GM21529 (cell line): Measurements from ENCODE around the gene KIF5C.

Experiments used
- ATAC-seq: cut with Tn5 transposase; IDR thresholded peaks from one replicate; pipeline ENCODE4 v1.9.1; 2021; ENCODE audit not compliant: unreplicated experiment

The KIF5C gene

DNA sequence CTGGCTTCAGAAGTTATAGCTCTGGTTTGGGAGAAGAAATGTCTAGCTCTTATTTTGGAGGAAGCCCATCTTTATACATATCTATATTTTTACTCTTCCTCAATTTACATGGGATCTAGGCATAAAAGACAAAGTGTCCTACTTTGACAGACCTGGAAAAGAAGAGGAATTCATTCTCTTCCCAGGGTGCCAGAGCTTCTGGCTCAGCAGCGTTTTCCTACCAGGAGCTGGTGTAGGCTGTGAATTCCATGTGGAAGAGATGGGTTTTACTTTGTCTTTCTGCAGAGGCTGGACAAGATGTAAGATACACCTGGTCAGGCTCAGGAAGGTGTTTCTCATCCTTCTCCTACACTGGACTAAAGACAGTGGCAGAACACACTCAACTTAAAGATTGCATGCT is 113.3 kb downstream of the KIF5C start:
- no peak for ATAC-seq

DNA sequence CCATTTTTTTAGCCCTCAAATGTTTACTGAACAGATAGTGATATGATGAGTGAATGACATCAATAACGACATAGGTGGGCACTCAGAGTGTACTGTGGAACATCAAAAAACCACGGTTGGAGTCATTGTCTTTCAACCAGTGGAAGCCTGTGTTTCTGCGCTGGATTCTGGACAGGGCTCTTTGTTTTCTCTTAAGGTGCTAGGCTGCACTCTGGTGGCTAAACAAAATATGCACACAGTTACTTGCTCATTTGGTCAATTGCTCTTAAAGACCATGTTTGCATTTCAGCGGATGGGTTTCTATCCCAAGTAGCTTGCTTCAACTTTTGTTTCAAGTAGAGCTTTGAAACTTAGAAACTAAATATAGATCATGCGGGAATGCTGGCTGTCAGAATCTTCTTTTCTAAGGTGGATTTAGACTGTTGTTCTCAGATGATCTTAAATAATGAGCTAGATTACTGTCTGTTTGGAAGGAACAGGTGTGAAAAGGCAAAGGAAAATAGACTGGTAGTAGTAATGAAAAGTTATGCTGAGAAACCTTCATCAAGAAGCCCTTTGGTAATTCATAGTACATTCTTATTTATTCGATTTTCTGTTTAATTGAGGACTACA is 115.0 kb downstream of the KIF5C start:
- ATAC-seq, result peak; percentile 97

- no peak for ATAC-seq
Measured at GRCh38 chr2:148990968-148991367, 115.9 kb downstream of the KIF5C start.

DNA sequence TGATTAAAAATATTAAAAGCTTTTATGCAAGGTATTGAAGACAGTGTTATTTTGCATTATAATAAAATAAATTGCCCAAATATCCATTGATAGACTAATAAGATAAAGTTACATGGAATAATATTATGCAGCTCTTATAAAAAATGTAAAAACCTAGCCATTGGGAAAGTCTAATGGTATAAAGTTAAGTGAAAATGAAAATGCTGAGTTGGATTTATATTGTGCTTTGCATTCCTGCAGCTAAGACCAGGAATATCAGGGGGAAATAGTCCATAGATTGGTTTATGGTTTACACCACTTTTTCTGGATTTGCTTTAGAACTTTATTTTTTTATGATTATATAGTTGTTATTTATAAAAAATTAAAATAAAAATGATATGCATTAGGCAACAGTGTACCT is 117.4 kb downstream of the KIF5C start:
- no peak for ATAC-seq

DNA sequence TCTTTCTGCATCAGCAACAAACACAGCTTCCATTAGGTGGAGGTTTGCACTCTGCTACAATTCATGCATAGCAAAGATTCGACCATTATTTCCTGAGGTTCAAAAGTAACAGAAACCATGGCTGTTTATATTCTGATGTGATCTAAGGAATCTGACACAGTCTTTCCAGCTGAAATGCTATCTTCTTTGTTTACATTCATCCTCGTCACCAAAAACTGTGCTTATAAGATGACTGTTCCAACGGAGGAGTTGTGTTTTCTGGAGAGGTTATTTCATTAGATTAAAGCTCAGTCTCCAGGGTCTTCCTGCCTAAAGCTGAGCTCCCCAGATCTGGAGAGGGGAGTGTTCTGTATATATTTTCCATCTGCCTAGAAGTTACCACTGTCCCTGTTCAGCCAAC is 118.3 kb downstream of the KIF5C start:
- ATAC-seq, result no peak

GRCh38 chr2:148994341-148994740 is 119.3 kb downstream of the KIF5C start:
- no peak for ATAC-seq

GRCh38 chr2:148996805-148997204 is 121.8 kb downstream of the KIF5C start:
- ATAC-seq, result no peak

DNA sequence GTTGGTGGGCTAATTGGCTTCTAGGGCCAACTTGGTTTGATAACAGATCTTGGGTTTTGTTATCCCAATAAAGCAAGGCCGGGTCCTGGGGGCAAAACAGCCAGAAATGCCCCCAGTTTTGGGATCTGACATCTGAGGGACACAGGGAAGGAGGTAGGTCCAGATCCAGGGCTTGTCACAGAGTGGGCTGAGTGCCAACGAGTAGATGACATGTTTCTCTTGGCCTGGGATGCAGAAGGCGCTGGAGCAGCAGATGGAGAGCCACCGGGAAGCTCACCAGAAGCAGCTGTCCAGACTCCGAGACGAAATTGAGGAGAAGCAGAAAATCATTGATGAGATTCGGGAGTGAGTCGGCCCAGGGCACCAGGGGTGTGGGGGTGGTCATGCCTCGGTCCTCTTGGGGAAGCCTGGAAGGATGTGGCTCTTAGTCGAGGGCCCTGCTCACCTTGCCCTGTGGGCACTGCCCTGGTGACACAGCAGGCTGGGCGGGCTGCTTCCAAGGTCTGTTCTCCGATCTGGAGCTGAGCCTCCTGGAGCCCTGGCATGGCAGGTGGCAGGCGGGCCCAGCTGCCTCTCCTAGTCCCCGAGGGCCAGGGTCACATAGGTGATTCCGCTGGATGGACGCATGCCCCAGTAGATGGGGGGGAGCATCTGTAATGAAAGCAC is 123.3 kb downstream of the KIF5C start:
- no peak for ATAC-seq

- no peak for ATAC-seq
Measured at GRCh38 chr2:148998831-148999200, 123.8 kb downstream of the KIF5C start.

DNA sequence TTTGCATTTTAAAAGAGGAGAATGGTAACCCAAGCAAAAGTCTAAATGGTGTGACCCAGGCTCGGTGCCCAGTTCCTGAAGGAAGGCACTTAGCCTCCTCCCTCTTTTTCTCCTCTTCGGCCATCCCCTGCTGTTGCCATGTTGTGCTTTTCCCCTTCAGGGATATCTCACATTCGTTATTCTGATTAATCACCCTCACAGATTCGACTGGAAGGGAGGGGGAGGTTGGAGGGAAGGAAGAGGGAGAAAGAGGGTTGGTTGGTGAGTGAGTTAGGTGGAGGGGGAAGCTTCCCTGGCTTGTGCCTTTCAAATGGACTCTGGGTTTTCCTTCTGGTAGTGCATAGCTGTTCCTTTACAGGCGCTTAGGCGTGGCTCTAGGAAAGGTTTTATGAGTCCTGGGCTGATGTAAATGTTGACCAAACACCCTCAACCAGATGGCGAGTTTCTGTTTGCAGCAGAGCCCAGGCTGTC is 124.5 kb downstream of the KIF5C start:
- ATAC-seq, result no peak

- ATAC-seq, result no peak
Measured at GRCh38 chr2:149000158-149000938, 125.3 kb downstream of the KIF5C start.

DNA sequence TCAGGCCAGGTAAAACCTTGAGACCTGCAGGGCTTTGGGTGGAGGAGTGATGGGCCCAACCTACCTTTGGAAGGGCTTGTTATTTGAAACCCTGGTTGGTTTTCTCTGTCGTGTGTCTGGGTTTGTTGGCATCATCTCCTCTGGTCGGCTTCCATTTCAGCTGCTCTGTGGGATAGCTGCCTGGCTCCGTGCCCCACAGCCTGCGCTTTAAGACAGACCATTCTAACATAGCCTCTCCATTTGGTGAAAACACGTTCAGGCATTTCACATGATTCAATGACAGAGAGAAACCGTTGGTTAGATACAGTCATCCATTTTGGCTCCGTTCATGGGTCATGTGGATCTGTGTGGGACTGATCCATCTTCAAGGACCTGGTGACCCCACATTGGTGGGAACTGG is 126.5 kb downstream of the KIF5C start:
- ATAC-seq, result no peak

DNA sequence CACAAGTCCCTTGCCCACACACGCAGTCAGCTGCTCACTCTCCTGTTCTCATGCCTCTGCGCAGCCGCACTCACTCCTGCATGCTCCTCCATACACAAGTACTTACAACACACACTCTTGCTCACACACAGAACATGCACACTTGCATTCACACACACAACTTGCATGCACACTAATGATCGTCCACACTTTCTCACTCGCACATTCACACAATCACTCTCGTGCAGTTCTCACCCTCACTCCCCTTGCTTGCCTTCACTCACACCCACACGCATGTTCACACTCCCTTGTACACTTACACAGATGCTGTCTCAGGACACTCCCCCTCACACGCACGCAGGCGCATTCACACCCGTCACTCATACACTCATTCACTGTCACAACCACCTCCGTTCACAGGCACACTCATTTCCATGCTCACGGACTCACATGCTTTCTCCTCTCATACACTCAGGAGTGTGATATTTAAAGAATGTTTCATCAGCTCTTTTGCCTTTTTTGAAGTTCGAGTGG is 127.4 kb downstream of the KIF5C start:
- ATAC-seq, result no peak

DNA sequence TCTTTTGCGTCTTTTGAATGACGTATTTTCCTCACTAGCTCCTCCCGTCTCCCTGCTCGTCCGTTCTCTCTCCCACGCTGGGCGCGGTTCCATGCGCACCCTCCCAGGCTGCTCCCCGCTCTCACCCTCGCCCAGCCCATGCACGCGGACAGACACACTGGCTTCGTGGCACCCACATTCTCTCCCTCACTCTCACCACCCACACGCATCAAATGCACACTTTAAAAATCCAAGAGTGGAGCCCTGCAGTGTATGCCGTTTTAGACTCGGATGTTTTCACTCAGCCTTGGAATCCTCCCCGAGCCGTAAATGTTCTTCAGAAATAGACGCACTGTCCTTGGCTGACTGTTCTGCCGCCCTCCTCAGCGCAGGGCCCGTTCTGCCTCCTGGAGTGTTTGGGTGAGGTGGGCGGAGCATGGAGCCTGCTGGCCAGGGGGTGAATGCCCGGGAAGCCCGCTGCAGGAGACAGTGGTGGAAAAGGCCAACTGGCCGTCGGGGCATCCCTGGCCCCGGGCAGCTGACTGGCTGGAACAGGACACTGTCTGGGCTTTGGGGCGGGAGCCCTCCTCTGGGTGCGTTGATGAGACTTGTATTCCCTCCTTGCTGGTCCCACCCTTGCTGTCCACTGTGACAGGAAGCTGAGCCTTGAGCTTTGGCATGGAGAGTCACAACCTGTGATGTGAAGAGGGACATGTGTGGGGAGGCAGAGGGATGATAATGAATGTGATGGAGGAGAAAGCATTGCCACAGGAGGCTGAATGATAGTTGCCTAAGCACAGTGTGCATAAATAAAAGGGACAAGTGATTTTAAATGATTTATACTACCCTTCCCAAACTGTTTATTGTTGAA is 128.1 kb downstream of the KIF5C start:
- no peak for ATAC-seq

DNA sequence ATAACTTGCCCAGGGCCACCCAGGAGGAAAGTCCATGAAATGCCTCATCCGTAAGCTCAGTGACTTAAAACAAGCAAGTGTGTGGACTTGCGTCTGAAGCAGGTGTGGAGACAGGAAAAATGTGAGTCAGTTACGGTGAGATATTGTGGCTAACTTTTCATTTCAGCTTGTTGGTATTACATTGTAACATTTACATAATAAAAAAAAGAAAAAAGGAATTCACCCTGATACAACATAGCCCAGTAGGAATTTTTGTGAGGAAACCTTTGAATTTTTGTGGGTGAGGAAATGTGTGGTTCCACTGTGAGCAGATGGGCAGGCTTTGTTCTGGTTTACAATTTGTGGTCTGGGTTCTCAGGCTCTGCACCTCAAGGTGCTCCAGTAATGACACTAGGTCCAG is 129.8 kb downstream of the KIF5C start:
- ATAC-seq, result no peak

GRCh38 chr2:149005471-149006077 is 130.5 kb downstream of the KIF5C start:
- ATAC-seq, result no peak

DNA sequence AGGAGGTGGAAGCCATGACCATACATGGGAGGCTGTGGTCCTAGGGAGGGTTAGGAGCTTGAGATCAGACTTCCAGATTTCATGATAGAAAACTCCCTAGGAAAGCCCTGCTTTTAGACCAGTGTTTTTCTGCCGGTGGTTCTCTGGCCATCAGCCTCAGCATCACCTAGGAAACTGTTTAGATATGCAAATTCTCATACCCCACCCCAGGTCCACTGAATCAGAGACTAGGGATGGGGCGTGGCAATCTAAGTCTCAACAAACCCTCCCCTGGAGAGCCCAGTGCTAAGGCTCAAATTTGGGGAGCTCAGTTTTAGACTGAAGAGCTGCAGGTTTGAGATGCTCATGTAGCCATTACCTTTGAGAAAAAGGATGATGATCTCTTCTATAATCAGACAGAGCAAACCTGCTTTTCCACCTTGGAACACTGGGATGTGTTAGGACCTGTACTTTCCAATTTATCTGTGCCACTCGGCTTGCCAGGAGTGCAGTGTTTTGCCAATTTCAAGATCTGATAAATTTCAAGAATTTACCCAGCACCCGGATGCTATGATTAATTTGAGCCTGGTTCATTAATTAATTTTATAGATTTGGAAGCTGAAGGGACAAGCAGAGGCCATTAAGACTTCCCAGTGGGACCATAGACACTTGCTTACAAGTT is 132.0 kb downstream of the KIF5C start:
- no peak for ATAC-seq

DNA sequence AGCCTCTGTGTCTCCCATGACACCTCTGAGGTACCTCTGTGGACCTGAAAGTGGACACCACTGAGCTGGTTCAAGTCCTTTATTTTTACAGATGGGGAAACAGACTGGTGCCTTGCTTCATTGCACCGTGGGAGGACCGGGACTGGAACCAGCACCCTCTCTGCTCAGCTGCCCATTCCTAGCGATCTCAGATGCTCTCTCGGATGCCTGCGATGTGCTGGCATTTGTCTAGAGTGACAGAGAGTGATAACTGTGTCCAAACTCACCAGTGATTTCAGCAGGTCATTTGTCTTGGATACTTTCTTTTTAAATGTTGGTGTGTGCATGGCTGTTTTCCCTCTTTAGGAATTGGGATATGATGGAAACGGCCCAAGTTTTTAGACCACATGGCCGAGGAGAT is 133.4 kb downstream of the KIF5C start:
- ATAC-seq, result no peak

GRCh38 chr2:149009576-149010461 is 134.8 kb downstream of the KIF5C start:
- no peak for ATAC-seq
